ENCODE data around the gene CSTF2. TPM values are rescaled to one million over a fixed set of nuclear protein-coding genes. Genes with fewer than 3 reads are reported as not detected.

CSTF2 gene
- total RNA-seq, 6 experiments from 2014 or later, result 5.1 to 10.3 (median 5.5) TPM

GRCh38 chrX:100870527-100870926 lies 50.3 kb downstream of the CSTF2 start:
- Histone ChIP-seq H3K9me3 (no peaks in the 10 kb centered on the region), H3K4me1 (no peaks in the 10 kb centered on the region), H3K4me3 (no peak overlapping the region), H3K27me3 (peaks cover 0 to 4% of the 10 kb centered on the region in 2 donors), H3K36me3 (no peaks in the 10 kb centered on the region), H3K27ac (no peak overlapping the region)
- WGBS (ENCODE audit: insufficient coverage, low coverage, low lambda C conversion rate, missing lambda C conversion rate), result 51% methylated on average over 5 of the region's 5 CpGs
- intact Hi-C loops (cut with DNase I), result no loop called here
- DNase-seq, result no peak
- no peak for ATAC-seq
- TF ChIP-seq, protein P1, sequence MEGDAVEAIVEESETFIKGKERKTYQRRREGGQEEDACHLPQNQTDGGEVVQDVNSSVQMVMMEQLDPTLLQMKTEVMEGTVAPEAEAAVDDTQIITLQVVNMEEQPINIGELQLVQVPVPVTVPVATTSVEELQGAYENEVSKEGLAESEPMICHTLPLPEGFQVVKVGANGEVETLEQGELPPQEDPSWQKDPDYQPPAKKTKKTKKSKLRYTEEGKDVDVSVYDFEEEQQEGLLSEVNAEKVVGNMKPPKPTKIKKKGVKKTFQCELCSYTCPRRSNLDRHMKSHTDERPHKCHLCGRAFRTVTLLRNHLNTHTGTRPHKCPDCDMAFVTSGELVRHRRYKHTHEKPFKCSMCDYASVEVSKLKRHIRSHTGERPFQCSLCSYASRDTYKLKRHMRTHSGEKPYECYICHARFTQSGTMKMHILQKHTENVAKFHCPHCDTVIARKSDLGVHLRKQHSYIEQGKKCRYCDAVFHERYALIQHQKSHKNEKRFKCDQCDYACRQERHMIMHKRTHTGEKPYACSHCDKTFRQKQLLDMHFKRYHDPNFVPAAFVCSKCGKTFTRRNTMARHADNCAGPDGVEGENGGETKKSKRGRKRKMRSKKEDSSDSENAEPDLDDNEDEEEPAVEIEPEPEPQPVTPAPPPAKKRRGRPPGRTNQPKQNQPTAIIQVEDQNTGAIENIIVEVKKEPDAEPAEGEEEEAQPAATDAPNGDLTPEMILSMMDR (IDR thresholded peaks at IDR 0.05), result no peak
- TF ChIP-seq POLR2A (IDR thresholded peaks at IDR 0.05), result no peak

DNA sequence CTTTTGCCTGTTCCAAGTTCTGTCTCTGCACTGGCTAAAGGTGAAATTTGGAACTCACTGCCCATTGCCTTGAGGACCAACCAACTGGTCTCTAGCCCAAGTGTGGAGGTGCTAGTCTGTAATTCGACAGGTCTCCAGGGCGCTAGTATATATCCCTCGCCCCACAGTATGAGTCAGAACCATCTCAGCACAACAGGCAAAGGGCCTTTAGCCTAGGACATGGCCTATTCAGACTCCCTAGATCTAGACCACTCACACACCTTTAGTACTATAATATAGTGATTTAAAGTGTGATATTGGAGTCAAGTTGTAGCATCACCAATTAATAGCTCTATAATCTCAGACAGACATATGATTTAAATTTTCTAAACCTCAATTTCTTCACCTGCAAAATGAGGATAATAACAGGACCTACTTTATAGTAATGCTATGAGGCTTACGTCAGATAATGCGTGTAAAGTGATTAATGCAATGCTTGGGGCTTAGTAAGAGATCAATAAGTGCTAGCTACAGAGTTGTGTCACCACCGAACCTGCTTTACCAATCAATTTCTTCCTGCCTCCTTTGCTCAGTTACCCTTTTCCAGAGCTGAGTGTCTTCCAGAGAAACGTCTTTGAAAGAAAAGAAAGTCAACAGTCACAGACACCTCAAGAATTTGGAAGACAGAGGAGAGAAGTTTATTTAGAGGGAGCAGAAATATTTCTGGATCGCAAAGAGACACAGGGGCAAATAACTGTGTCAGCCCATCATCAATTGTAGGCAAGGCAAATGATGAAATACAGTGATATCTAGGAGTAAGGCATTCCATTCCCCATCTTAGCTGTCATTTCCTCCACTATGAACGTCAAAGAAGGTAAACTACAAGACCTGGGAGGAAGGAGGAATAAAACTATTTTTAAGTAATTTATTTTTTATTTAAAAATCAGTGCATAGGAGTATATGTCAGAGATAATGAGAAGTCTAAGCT lies 51.7 kb downstream of the CSTF2 start:
- Histone ChIP-seq H3K27me3 (peaks cover 0 to 4% of the 10 kb centered on the region in 2 donors), H3K9me3 (no peaks in the 10 kb centered on the region), H3K27ac (no peak overlapping the region), H3K36me3 (no peaks in the 10 kb centered on the region), H3K4me1 (no peaks in the 10 kb centered on the region), H3K4me3 (no peak overlapping the region)
- DNase-seq (no peak), ATAC-seq (no peak)
- intact Hi-C loops (cut with DNase I), result no loop called here
- 29% methylated on average over 7 of the region's 9 CpGs for WGBS (ENCODE audit: insufficient coverage, low coverage, low lambda C conversion rate, missing lambda C conversion rate)
- no peak for TF ChIP-seq POLR2A (IDR thresholded peaks at IDR 0.05)
- TF ChIP-seq, protein P1 (IDR thresholded peaks at IDR 0.05), result no peak

GRCh38 chrX:100874325-100874724 lies 54.1 kb downstream of the CSTF2 start, which contains the start of gene NOX1:
Gene NOX1, minus strand, starts transcription at chrX:100874359. Its CDS starts 220 bp downstream, at chrX:100874139.
- H3K27ac ChIP-seq, result no peak within 1 kb of the TSS
- no peaks in the 10 kb centered on the region for H3K9me3 ChIP-seq
- peaks cover 0 to 4% of the 10 kb centered on the region in 2 donors for H3K27me3 ChIP-seq
- no peaks in the 10 kb centered on the region for H3K4me1 ChIP-seq
- no peak for ATAC-seq
- no peaks in the 10 kb centered on the region for H3K36me3 ChIP-seq
- TF ChIP-seq, protein P1 (IDR thresholded peaks at IDR 0.05), result no peak
- TF ChIP-seq POLR2A (IDR thresholded peaks at IDR 0.05), result no peak
- DNase-seq, result no peak
- WGBS (ENCODE audit: insufficient coverage, low coverage, low lambda C conversion rate, missing lambda C conversion rate), result 14% methylated on average over 2 of the region's 2 CpGs
- intact Hi-C loops (cut with DNase I), result no loop called here
- no peak within 1 kb of the TSS for H3K4me3 ChIP-seq

- H3K27me3 ChIP-seq, result no peaks in the 10 kb centered on the region
- 80% methylated on average over 2 of the region's 2 CpGs for WGBS (ENCODE audit: insufficient coverage, low coverage, low lambda C conversion rate, missing lambda C conversion rate)
- no peak for ATAC-seq
- H3K27ac ChIP-seq, result no peak overlapping the region
- intact Hi-C loops (cut with DNase I), result no loop called here
- no peak for DNase-seq
- TF ChIP-seq, protein P1 (IDR thresholded peaks at IDR 0.05), result no peak
- TF ChIP-seq POLR2A (IDR thresholded peaks at IDR 0.05), result no peak
- H3K36me3 ChIP-seq, result no peaks in the 10 kb centered on the region
- H3K4me1 ChIP-seq, result no peaks in the 10 kb centered on the region
- H3K4me3 ChIP-seq, result no peak overlapping the region
- H3K9me3 ChIP-seq, result no peaks in the 10 kb centered on the region
These were observed 60.2 kb downstream of the CSTF2 start for GRCh38 chrX:100880368-100880767.

Measured in right lobe of liver (tissue), 6 donors.